Smooth muscle cell (in vitro differentiated cells): ENCODE measurements around the gene MARS1. TPM values are rescaled to one million over a fixed set of nuclear protein-coding genes. Genes with fewer than 3 reads are reported as not detected.
A peak's percentile ranks its signal among the peaks of the same experiment; 100 is the strongest.
"Not testable (repeated sequence)": the region's sequence is repeated elsewhere in the genome, so short reads cannot be mapped to it uniquely, and the experiment has no call there.

Experiments
- DNase-seq: peaks from one replicate; lab custom pipeline; 2025; ENCODE audit not compliant: unreplicated experiment; lab: John Stamatoyannopoulos, UW
- H2AFZ ChIP-seq: fragments of 200-600 bp; sonication (generic); 2 replicates; pipeline ENCODE4 v1.6.0; 2016; ENCODE audit warnings: antibody characterized with exemption, low read depth, mild to moderate bottlenecking
- H3F3A ChIP-seq: fragments of 200-600 bp; sonication (generic); 2 replicates; pipeline ENCODE4 v1.6.0; 2017; ENCODE audit warnings: antibody characterized with exemption, low read depth
- H3K27ac ChIP-seq: fragments of 200-600 bp; sonication (generic); 2 replicates; pipeline ENCODE4 v1.5.1; 2016; ENCODE audit warnings: low read depth, mild to moderate bottlenecking
- H3K27me3 ChIP-seq: fragments of 200-600 bp; sonication (generic); 2 replicates; pipeline ENCODE4 v1.6.1; 2016; ENCODE audit warnings: low read depth, mild to moderate bottlenecking
- H3K36me3 ChIP-seq: fragments of 200-600 bp; sonication (generic); 2 replicates; pipeline ENCODE4 v1.5.1; 2016; ENCODE audit warnings: low read depth
- H3K4me1 ChIP-seq: fragments of 200-600 bp; sonication (generic); 2 replicates; pipeline ENCODE4 v1.5.1; 2016; ENCODE audit warnings: low read depth
- H3K4me2 ChIP-seq: fragments of 200-600 bp; sonication (generic); 2 replicates; pipeline ENCODE4 v1.6.0; 2016; ENCODE audit warnings: mild to moderate bottlenecking
- H3K4me3 ChIP-seq: fragments of 200-600 bp; sonication (generic); 2 replicates; pipeline ENCODE4 v1.5.1; 2016; ENCODE audit warnings: mild to moderate bottlenecking
- H3K79me2 ChIP-seq: fragments of 200-600 bp; sonication (generic); 2 replicates; pipeline ENCODE4 v1.6.0; 2016; ENCODE audit warnings: low read depth, mild to moderate bottlenecking
- H3K9ac ChIP-seq: fragments of 200-600 bp; sonication (generic); 2 replicates; pipeline ENCODE4 v1.6.0; 2016; ENCODE audit warnings: low read depth
- H3K9me3 ChIP-seq: fragments of 200-600 bp; sonication (generic); replicated peaks from 2 replicates; pipeline ENCODE4 v1.5.1; 2016; ENCODE audit warnings: low read depth
- H4K20me1 ChIP-seq: fragments of 200-600 bp; sonication (generic); 2 replicates; pipeline ENCODE4 v1.6.0; 2016; ENCODE audit warnings: low read depth
- WGBS: methylation state at CpG from one replicate; pipeline ENCODE4 v1.1.7; 2016; ENCODE audit warnings: low lambda C conversion rate; 5-methylcytosine and 5-hydroxymethylcytosine counted together
- polyA plus RNA-seq: library from polyadenylated mRNA; unstranded; fragments of >200 nt; fragmentation: Nextera tagmentation; extraction: Ambion mirVana; gene quantifications from 2 replicates; pipeline ENCODE4 v1.2.1, GENCODE V29; 2016
- total RNA-seq: library from RNA; depleted of rRNA; stranded (reverse); fragments of >200 nt; gene quantifications from 2 replicates; pipeline ENCODE4 v1.2.3, GENCODE V29; 2014
- TF ChIP-seq, protein P1 (sequence below): fragments of 200-600 bp; sonication (generic); IDR thresholded peaks from 2 replicates; pipeline ENCODE4 v1.5.1; 2017; ENCODE audit warnings: borderline replicate concordance, mild to moderate bottlenecking, antibody characterized with exemption; ENCODE audit not compliant: insufficient read depth, poor library complexity, severe bottlenecking

MARS1 gene
- total and polyA plus RNA-seq, 2 experiments from 2014 or later: 186 to 192 TPM

DNA sequence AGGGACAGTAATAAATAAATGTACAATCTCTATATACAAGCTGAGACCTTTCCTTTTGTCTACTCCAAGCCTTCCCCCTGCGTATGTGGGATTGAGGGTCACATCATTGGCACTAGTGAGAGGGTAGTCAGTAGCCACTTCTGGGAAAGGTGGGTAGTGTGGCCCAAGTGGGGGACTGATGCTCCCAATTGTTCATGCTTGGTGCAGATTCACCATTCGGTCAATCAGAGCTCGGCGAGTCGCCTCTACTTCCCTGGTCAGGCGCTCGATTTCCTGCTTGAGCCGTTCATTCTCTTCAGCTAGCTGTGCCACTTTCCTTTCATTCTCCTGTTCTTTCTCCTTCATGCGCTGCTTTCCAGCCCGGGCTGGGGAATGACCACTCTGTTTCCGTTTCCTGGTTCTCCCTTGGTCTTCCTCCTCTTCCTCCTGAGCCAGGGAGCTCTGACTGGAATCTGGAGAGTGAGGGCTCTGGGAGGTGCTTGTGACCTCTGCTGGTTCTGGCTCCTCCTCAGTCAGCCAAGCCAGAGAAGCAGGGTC lies 28.8 kb downstream of the MARS1 start:
- H3K36me3 ChIP-seq: peaks cover 5% of the 10 kb centered on the region
- peak overlapping the region; percentile 98 for H3K27ac ChIP-seq
- peaks cover 22% of the 10 kb centered on the region for H3K79me2 ChIP-seq
- H3K9ac ChIP-seq: no peak overlapping the region
- H3K9me3 ChIP-seq: no peaks in the 10 kb centered on the region
- TF ChIP-seq, protein P1, sequence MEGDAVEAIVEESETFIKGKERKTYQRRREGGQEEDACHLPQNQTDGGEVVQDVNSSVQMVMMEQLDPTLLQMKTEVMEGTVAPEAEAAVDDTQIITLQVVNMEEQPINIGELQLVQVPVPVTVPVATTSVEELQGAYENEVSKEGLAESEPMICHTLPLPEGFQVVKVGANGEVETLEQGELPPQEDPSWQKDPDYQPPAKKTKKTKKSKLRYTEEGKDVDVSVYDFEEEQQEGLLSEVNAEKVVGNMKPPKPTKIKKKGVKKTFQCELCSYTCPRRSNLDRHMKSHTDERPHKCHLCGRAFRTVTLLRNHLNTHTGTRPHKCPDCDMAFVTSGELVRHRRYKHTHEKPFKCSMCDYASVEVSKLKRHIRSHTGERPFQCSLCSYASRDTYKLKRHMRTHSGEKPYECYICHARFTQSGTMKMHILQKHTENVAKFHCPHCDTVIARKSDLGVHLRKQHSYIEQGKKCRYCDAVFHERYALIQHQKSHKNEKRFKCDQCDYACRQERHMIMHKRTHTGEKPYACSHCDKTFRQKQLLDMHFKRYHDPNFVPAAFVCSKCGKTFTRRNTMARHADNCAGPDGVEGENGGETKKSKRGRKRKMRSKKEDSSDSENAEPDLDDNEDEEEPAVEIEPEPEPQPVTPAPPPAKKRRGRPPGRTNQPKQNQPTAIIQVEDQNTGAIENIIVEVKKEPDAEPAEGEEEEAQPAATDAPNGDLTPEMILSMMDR: no peak
- H3K4me3 ChIP-seq: no peak overlapping the region
- no peak overlapping the region for H3K4me2 ChIP-seq
- H4K20me1 ChIP-seq: peaks cover 41% of the 10 kb centered on the region
- H3K27me3 ChIP-seq: no peaks in the 10 kb centered on the region
- 94% methylated on average over 11 of the region's 11 CpGs for WGBS
- H2AFZ ChIP-seq: no peak overlapping the region
- DNase-seq: no peak
- H3F3A ChIP-seq: peaks cover 69% of the 10 kb centered on the region
- H3K4me1 ChIP-seq: peaks cover 18% of the 10 kb centered on the region

- no peak overlapping the region for H3K9ac ChIP-seq
These were observed 29.3 kb downstream of the MARS1 start for GRCh38 chr12:57517187-57517586.

DNA sequence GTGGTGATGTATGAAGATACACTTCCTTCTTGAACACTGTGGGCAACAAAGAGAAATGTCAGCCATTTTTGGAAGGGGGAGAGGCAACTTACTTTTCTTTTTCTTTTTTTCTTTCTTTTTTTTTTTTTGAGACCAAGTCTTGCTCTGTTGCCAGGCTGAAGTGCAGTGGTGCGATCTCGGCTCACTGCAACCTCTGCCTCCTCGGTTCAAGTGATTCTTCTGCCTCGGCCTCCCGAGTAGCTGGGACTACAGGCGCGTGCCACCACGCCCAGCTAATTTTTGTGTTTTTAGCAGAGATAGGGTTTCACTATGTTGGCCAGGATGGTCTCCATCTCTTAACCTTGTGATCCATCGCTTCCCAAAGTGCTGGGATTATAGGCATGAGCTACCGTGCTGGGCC lies 29.9 kb downstream of the MARS1 start:
- not testable (repeated sequence) for H2AFZ ChIP-seq, H3K36me3 ChIP-seq, H3K27me3 ChIP-seq, H3K9me3 ChIP-seq, DNase-seq, H3K9ac ChIP-seq
- H3K4me3 ChIP-seq: peak overlapping the region; percentile 89
- H3K27ac ChIP-seq: peak overlapping the region; percentile 98
- H3F3A ChIP-seq: peaks cover 66% of the 10 kb centered on the region
- peak overlapping the region; percentile 88 for H3K4me2 ChIP-seq
- H3K4me1 ChIP-seq: peaks cover 25% of the 10 kb centered on the region
- H4K20me1 ChIP-seq: peaks cover 38% of the 10 kb centered on the region
- 96% methylated on average over 10 of the region's 10 CpGs for WGBS
- H3K79me2 ChIP-seq: peaks cover 22% of the 10 kb centered on the region

More at GRCh38 chr12:57517187-57517586, 29.3 kb downstream of the MARS1 start:
- peaks cover 5% of the 10 kb centered on the region for H3K36me3 ChIP-seq
- peaks cover 24% of the 10 kb centered on the region for H3K4me1 ChIP-seq
- H3F3A ChIP-seq: peaks cover 69% of the 10 kb centered on the region
- H3K9me3 ChIP-seq: no peaks in the 10 kb centered on the region
- peak overlapping the region; percentile 98 for H3K27ac ChIP-seq
- peaks cover 38% of the 10 kb centered on the region for H4K20me1 ChIP-seq
- no peaks in the 10 kb centered on the region for H3K27me3 ChIP-seq
- TF ChIP-seq, protein P1: no peak
- DNase-seq: no peak
- WGBS: 12% methylated on average over 1 of the region's 1 CpG
- peaks cover 22% of the 10 kb centered on the region for H3K79me2 ChIP-seq
- no peak overlapping the region for H3K4me3 ChIP-seq
- H2AFZ ChIP-seq: no peak overlapping the region
- H3K4me2 ChIP-seq: no peak overlapping the region

DNA sequence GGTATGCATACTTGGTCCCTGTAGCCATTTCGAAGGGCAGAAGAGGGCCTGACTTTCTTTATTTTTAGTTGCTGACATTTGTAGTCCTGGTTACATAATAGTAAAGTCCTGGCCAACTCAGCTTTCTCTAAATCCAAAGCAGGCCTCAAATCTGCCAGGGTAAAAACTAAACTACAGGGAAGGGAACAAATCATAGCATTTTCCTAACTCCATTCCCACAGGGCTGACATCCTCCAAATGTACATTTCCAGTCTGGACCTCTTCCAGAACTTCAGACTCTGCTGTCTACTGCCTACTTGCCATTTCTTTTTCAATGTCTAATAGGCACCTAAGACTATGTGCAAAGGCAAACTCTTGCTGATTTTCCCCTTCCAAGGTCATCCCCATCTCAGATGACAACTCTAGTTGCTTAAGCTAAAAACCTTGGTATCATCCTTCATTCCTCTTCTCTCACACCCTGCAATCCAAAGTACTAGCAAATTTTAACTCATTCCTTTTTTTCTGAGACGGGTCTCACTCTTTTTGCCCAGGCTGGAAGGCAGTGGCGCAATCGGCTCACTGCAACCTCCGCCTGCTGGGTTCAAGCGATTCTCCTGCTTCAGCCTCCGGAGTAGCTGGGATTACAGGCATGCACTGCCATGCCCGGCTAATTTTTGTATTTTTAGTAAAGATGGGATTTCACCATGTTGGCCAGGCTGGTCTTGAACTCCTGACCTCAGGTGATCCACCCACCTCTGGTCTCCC lies 30.5 kb downstream of the MARS1 start:
- H3K4me2 ChIP-seq: peak overlapping the region; percentile 88
- DNase-seq: no peak
- peaks cover 25% of the 10 kb centered on the region for H3K79me2 ChIP-seq
- H3K9me3 ChIP-seq: no peaks in the 10 kb centered on the region
- H3K9ac ChIP-seq: peak overlapping the region; percentile 23
- H3K4me3 ChIP-seq: peak overlapping the region; percentile 89
- peaks cover 5% of the 10 kb centered on the region for H3K36me3 ChIP-seq
- no peaks in the 10 kb centered on the region for H3K27me3 ChIP-seq
- TF ChIP-seq, protein P1: no peak
- 84% methylated on average over 8 of the region's 8 CpGs for WGBS
- H3K27ac ChIP-seq: peak overlapping the region; percentile 98
- no peak overlapping the region for H2AFZ ChIP-seq
- peaks cover 68% of the 10 kb centered on the region for H3F3A ChIP-seq
- peaks cover 25% of the 10 kb centered on the region for H3K4me1 ChIP-seq
- H4K20me1 ChIP-seq: peaks cover 41% of the 10 kb centered on the region
